Stimulated activated CD4-positive, alpha-beta T cell treated with anti-CD3 and anti-CD28 coated beads, Interleukin-4, amount 100 ng/mL, for 24 hours (primary cell): ENCODE results near the gene CDK5R2.

Experiments used
- DNase-seq: peaks from one replicate; pipeline ENCODE4 v3.0.0-alpha.2; 2020

The CDK5R2 gene

DNA sequence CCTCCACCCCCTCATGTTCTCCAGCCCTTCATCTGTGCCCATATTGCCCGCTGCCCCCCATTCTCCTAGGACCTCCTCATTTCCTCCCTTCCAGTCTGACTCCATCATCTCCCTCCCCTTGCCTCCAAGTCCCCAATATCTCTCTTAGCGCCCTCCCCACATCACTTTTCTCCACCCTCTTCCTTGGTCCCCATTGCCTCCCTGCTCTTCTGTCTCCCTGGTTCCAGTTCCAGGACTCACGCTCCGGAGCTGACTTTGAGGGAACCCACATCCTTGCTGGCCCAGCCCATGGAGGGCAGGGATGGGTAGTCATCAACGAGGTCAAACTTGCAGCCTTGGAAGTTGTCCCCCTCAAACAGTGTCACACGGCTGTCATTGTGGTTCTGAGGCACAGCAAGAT, 31.1 kb downstream of the CDK5R2 start:
- DNase-seq: no peak

DNA sequence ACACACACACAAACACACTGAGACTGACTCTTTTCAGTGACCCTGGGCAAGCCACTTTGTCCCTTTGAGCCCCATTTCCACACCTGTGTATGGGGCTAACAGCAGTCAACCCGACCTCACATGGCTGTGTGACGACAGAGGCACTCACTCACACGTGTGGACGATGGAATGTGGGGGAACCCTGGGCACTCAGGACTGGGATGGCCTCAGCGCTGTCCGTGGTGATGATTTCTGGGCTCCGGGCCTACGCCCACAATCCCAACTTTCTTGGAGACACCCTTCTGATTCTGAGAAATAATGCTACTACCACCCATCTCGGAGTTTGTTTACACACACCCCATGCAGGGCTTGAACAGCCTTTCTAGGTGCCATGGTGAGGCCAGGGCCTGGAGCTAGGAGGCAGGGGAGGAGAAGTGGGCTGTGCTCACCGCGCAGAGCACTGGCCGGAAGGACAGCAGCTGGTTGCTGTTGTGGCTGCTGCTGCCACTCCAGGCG, 32.3 kb downstream of the CDK5R2 start:
- DNase-seq: no peak

DNA sequence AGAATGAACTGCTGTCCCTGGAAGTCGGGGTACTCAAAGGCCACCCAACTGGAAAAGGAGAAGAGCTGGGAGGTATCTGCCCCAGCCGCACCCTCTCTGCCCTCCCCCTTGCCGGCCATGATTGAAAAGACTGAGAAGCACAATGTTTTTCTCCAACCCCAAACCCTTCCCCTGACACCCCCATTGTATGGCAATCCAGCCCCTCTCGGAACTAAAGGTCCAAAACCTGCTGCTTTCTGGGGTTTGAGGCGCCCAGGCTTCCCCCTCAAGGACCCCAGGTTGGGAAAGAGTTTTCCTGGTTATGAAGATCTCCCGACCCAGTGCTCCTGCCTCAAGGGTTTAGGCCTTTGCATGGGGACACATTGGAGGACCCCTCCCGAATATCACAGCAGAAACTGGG, 32.7 kb downstream of the CDK5R2 start:
- DNase-seq: no peak

DNA sequence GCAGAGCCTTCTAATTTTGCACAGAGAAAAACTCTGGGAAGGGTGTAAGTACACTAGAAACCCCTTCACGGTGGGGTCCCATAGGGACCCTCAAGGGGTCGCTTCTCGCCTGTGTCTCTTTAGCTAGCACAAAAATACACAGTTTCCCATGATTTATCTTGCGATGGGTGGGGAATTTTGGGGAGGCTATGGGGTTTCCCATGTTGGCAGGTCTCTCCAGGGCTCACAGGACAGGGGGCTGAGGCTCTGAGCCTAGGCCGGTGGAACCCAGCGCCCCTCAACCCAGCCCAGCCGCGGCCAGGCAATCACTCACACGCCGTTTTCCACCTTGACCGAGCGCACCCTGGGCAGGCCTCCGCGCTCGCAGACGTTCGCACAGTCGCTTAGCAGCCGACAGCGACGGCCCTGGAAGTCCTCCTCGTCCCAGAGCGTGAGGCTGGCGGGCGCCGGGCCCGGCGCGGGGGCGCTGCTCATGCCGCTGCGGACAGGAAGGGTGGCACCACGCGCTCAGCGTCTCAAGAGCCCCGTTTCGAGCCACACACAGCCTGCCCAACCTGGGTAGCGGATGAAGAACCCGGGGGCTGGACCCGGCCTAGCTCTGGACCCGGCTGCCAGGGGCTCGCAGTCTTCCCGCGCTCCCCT, 33.4 kb downstream of the CDK5R2 start:
- DNase-seq: no peak

DNA sequence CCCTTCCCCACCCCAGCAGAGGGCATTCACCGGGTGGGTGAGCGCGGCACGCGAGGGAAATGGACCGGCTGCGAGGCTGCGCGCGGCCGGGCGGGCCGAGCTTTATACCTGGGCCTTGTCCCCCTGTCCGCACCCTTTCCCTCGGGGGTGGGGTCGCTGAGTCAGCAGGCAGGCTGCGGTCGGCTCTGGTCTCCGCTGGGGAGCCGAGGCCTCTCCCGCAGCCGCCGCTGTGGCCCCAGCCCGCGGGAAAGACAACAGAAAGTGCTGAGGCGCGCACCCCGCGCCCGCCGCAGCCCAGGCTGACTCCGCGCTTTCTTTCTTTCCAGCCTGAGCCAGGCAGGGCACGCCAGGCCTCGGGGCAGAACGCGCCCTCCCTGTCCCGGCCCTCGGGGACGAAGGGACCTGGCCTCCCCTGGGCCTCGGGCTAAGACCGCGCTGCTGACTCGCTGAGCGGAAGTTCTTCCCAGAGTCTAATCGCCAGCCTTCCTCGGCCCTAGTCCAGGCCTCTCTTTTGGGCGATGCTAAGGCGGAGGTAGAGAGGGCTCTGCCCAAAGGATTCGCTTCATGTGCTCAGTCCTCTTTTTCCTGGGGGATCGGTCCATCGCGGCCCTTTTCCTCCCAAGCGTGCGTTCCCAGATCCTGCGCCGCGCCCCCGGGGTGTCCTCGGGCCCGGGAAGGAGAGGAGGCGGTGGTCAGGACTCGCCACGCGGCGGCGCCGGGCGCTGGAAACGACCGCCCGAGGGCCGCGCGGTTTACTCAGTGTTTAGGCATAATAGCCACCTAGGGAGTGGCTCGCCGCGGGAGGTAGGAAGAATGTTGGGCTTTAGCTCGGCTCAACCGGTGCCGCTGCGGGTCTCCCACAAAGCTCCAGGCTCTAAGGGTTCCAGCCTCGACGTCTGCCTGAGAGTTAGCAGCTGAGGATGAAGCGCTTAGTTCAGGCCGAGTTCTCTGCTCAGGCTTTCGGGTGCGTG, 34.2 kb downstream of the CDK5R2 start, which contains the start of gene CRYBA2:
Gene CRYBA2 (minus strand): TSS at position 78 of the 971 bp plus-strand sequence. CDS start 246 bp downstream, outside the sequence.
- DNase-seq: no peak

DNA sequence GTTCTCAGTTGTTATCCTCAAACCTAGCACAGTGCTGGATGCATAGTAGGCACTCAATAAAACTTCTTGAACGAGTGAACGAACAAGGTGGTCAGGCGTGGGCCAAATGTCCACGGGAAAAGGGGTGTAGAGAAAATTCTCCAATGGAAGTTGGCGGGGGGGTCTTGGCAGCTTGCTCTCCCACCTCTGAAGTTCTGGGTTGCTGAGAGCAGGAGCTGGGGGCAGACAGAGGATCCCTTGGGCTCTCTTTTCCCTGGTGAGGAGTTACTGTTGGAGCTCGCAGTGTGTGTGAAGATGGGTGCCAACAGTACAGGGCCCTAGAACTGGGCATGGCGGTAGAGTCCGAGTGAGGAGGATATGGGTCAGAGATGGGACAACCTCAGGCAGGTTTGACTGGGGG, 36.1 kb downstream of the CDK5R2 start:
- no peak for DNase-seq

DNA sequence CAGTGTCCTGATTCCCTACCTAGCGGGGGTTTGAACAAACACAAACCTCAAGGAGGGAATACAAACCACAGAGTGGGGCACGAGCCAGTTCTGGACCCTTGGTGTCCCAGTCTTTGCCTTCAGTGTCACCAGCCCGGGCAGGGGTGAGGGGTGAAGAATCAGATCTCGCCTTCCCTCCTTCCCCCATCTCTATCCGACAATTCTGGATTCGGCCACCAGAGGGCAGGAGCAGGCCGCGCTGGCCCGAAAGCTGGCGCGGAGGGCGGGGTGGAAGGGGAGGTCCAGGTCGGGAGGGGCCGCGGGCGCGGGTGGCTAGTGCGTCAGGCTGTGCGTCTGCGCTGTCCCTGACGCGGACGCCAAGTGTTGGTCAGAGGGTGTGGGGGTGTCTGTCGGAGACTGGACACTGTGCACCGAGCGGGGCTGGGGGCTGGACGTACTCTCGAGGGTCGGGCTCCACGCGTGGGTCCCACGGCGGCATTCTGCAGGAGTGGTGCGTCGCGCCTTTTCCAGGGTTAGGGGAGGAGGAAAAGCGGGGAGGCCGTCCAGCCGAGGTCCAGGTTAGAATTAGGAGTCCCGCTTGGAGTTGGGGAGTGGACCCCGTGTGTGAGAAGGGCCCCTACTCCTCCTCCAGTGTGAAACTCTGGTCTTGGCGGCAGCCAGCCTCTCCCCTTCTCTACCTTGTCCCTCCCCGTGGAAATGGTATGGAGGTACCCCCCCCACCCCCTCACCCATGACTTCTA, 36.7 kb downstream of the CDK5R2 start:
- peak; percentile 82 for DNase-seq

DNA sequence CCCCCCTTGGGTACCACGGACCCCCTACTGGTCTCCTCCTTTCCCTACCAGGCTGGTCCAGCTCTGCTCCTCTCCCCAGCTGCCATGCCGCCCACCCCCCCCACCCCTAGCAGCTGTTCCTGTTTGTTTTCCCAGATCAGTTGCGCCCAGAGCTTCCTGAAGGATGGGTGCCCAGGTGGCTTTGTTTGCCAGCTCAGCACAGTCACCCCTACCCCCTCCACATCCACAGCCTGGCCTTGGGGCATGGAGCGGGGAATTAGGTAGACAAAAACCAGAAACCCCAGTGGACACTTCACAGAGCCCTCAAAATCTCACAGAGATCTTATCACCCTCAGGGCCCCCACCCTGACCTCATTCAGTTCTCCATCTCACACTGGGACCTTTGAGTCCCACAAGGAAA, 37.5 kb downstream of the CDK5R2 start:
- no peak for DNase-seq

DNA sequence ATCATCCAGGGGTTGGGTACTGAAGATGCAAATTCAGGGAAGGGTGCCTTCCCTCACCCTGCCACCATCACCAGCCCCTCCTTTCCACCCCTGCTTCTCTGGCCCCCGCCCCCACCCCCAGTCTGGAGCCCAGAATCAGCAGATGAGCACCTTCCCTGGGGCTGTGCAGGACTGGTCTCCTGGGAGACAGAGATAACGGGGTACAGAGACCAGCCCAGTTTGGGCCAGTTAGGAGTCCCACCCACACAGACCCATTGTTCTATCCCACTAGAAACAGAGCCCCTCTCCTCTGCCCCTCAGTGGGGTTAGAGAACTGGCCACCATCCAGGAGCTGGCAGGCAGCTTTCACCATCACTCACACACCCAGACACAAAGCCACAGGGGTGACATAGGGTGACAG, 38.3 kb downstream of the CDK5R2 start:
- DNase-seq: no peak

DNA sequence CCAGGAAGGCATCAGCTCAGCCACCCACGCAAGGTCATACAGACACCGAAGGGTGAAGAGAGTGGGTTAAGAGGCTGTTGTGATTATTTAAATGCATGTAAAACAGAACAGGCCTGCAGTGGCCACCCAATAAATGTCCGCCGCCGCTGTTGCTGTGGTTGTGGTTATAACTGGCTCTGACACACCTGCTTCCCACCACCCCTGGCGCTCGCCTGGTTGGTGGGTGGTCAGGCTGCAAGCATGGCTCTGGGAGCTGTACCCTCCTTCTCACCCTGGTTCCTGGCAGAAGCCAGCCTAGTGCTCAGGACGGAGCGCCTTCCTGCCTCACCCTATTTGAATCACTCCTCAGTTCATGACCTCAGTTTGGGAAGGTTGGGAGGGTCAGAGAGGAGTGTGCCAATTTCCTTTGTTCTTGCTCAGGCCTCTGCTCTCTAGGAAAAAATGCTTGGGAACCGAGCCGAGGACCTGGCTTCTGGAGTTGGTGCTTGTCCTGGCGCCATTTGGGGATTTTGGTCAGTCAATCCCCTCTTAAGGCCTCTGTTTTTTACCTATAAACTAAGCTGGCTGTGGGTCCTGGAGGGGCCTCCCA, 39.0 kb downstream of the CDK5R2 start:
- no peak for DNase-seq

DNA sequence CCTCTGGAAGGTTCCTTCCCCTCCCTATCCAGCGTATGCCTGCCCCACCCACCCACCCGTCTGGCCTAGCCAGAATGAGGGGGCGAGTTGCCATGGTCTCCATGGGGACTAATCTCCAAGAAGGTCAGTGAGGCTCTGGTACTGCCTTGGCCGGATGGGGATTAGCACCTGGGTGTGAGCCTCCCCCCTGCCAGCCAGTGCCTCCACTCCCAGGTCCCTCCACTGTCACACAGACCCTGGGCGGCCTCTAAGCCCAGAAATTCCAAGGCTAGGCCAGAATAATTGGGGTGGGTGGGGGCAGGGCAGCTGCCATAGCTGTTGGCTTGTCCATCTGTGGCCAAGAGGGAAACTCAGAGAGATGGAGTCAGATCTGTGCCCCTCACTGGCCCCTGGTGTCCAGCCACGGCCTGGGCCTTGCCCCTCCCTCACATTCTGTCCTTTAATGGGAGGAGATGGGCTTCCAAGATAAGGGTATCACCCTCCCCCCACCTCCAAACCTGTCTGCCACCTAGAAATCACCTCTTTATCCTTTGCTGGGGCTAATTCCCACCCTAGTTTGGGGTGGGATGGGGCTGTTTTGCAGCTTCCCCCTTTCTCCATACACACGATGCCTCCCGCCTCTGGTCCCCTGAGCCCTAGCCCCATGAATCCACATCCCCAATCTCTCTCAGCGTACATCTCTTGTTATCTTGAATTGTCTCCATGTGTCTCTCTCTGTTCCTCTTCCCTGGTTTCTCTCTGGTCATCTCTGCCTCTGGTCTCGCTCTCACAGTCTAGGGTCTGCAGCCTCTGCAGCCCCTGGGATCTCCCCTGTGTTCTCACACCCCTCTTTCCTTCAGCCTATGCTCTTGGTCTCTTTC, 39.8 kb downstream of the CDK5R2 start:
- no peak for DNase-seq

DNA sequence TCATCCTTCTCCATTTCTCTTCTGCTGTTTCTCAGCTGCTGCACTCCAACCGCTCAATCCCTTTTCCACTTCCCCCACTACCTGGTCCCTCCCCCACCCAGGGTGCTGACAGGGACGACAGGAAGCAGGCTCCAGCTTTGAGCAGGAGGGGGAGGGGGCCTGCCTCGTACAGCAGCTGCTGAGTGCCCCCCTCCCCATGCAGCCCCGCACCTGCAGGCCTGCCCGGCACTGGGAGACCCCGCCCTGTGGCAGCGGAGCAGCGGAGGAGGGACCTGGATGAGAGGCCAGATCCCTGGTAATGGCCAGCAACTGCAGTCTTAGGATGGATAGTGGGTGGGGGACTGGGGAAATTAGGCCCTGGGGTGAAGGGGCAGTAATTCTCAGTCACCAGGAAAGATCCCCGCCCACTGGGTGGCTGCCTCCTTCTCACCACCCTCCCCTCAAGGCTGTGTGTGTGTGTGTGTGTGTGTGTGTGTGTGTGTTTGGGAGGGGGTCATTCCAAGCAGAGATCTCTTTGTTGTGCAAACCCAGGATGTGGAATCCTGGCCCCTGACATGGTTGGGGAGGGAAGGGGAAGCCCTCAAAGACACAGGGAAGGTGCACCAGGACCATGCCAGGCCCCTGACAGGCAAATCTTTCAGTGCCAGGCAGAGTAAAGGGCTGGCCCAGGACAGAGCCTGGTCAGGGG, 40.6 kb downstream of the CDK5R2 start:
- DNase-seq: no peak

DNA sequence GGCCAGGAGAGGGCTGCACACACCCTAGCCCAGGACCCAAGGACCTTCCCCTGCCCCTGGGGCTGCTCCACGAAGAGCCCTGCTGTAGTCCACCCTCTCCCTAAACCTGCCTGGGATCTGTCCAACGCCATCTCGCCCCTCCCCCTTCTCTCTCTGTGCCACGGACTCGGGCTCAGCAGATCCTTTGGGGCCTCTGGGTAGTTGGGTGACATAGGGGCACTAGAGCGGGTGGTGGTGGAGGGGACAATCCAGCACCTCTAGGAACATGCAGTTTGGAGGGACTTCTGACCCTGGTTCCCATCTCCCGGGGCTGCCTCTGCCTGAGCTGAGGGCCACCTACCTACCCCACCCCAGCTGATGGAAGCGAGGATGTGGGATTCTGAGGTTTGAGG, 41.1 kb downstream of the CDK5R2 start:
- DNase-seq: no peak

DNA sequence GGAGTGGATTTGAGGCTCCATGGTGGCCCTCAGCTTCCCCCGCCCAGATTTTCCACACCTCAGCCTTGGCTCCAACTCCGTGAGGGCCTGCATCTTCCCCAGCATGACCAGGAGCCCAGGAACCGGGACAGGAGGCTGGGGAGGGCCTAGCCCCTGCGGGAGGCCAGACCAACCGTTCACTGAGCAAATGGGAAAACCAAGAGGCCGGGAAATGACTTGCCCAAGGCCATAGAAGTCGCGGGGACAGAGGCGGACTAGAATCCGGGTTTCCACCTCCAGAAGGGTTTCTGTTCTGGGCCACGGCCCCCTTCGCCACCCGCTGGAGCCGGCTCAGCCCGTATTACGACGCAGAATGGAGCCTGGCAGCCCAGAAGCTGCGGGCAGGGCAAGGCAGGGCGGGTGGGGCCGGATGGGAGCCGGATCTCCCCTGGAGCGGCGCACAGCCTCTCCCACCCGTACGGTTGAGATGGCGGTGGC, 41.7 kb downstream of the CDK5R2 start:
- no peak for DNase-seq

DNA sequence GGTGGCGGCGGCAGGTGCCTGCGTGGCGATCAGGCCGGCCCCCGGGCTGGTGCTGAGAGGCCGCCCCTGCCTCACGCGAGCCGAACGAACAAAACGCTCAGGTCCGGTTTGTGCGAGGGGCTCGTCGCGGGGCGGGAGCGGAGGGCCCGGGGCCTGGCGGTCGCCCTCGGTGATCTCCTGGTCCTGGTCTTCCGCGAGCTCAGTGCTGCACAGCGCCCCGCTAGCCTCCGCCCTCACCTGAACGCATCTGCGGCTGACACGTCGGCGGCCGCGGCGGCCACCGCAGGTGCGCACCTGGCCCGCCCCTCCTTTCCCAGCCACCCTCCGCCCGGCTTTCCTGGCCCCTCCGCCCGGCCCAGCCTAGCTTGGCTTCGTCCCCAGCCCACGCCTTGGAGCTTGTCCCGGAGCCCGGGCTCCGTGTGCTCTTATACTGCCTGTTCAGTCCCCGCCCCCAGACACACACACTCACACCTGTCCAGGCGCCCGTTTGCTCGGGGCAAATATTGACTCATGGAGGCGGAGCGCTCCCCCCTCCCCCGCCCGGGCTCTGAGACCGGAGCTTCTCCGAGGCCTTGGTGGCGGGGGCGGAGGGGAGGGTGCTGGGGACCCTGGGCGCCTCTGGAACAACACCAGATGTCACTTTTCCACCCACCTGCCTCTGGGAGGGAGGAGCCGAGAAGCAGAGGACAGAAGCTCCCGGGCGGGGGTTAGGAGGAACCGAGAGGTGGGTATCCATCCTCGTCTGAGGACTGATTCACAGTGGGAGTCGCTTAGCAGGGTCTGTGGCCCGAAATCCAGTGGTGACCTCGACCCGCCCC, 42.3 kb downstream of the CDK5R2 start:
- peak; percentile 29 for DNase-seq

DNA sequence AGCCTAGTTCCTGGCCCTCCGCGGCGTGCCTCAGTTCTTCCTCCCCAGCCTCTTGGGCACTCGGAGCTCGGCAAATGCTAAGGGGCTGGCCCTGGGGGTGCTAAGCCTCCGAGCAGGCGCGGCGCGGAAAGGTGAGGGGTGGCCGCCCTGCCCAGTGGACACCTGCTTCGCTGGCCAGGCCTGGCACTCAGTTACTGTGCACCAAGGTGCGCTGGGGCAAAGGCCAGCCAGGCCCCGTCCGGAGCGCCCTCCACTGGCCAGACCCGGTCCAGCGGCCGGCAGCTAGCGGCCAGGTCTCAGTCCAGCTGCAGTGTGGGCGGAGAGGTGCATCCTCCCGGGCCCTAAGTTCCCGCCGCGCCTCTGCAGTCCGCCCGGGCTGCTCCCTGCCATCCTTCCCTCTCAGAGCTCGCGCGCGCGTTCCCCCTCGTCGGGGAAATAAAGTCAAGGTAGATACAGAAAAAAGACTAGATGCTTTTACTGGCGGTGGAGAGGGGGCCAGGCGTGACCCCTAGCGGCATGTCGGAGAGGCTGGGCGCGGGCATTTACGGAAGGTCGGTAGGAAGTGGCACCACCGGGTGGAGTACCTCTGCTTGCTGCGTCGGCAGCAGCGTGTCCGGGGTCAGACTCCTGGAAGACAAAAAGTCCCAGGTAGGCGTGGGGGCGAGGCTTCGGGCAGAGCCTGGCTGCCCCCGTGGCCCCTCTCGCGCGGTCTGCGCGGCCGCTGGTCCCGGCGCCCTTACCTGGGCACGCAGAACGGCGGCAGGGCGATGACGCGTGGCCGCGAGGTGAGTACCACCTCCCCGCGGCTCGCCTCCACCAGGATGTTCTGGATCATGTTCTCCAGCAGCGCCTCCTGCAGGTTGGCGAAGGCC, 43.2 kb downstream of the CDK5R2 start:
- peak; percentile 53 for DNase-seq

DNA sequence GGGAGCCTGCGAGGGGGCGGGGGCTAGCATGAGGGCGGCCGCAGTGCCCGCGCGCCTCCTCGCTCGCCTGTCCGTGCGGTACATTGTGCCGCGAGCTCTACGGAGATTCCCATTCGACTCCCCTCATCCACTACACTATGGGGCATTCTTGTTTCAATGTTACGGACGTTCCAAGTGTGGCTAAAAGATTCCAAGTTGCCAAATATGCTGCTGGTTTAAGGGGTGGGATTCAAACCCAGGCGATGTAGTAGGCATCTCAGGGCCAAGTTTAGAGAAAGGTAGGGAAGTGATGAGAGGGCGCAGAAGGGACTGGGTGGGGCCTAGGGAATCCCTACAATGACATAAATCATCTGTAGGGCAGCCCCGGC, 43.8 kb downstream of the CDK5R2 start:
- no peak for DNase-seq

DNA sequence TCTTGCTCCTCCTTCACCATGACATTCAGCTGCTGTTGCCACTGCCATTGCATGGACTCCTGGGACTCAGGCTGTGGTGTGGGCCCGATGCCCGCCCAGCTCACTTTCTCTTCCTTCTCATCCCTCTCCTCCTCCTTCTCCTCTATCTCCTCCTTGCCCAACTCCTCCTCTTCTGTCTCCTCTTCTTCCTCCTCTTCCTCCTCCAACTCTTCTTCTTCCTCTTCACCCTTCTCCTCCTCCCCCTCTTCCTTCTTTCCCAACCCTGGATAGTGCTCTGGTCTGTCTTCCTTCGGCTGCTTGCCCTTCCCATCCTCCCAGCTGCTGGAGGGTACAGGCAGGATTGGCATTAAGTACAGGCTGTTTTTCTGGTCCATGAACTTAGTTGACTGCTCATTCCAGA, 44.5 kb downstream of the CDK5R2 start:
- no peak for DNase-seq

DNA sequence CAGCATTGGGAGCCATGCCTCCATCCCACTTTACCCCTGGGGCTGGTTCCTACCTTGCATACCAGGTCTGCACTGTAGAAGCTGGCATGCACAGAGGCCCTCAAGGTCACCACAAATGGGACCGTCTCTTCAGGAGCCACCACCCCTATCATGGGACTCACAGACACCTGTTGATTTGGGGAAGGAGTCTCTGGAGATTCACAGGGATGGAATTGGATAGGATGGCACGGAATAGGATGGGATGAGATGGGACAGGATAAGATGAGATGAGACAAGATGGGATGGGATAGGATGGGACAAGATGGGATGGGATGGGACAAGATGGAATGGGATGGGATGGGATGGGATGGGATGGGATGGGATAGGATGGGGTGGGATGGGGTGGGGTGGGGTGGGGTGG, 49.8 kb downstream of the CDK5R2 start:
- DNase-seq: no peak
